Fibroblast of lung (primary cell): ENCODE results near the gene DTL. TPM values are rescaled to one million over a fixed set of nuclear protein-coding genes. Genes with fewer than 3 reads are reported as not detected.

ENCODE experiments used
- DNase-seq, 2 donors: peaks; one replicate each; pipeline versions ENCODE4 v3.0.0 to v3.0.0-alpha.2; 2010; ENCODE audit warnings: low read depth in 2 of 2
- H2AFZ ChIP-seq: 2 replicates; pipeline ENCODE4 v1.5.1; 2012; ENCODE audit warnings: low read length, control low read depth, inconsistent platforms
- H3K27ac ChIP-seq: 2 replicates; pipeline ENCODE4 v1.5.1; 2011; ENCODE audit warnings: low read length, control low read depth; ENCODE audit not compliant: insufficient read depth
- H3K27me3 ChIP-seq: 2 replicates; pipeline ENCODE4 v1.5.1; 2011; ENCODE audit warnings: mild to moderate bottlenecking, low read length; ENCODE audit not compliant: control insufficient read depth, insufficient read depth
- H3K36me3 ChIP-seq: 2 replicates; pipeline ENCODE4 v1.5.1; 2011; ENCODE audit warnings: low read length; ENCODE audit not compliant: control insufficient read depth, insufficient read depth
- H3K4me1 ChIP-seq: 2 replicates; pipeline ENCODE4 v1.5.1; 2011; ENCODE audit warnings: low read length; ENCODE audit not compliant: control insufficient read depth, insufficient read depth; ENCODE audit errors: extremely low read depth
- H3K4me2 ChIP-seq: 2 replicates; pipeline ENCODE4 v1.5.1; 2011; ENCODE audit warnings: low read length, control low read depth; ENCODE audit not compliant: insufficient read depth; ENCODE audit errors: extremely low read depth
- H3K4me3 ChIP-seq, 4 experiments: fragments of 200-600 bp in 1 of 4; sonication (generic) in 1 of 4; replicated peaks in 1 of 4; 2 replicates each; pipeline ENCODE4 v1.5.1; 2011 to 2016; ENCODE audit warnings: low read length in 4 of 4, low read depth in 3 of 4, mild to moderate bottlenecking in 3 of 4, control low read depth in 2 of 4, inconsistent platforms in 1 of 4, mixed read lengths in 1 of 4; ENCODE audit not compliant: insufficient read depth in 1 of 4; ENCODE audit errors: control extremely low read depth in 1 of 4
- H3K79me2 ChIP-seq: 2 replicates; pipeline ENCODE4 v1.5.1; 2012; ENCODE audit warnings: mild to moderate bottlenecking, low read length, inconsistent platforms; ENCODE audit not compliant: control insufficient read depth, insufficient read depth
- H3K9ac ChIP-seq: 2 replicates; pipeline ENCODE4 v1.5.1; 2011; ENCODE audit warnings: mild to moderate bottlenecking, low read length, control low read depth; ENCODE audit not compliant: insufficient read depth
- H3K9me3 ChIP-seq: 2 replicates; pipeline ENCODE4 v1.5.1; 2012; ENCODE audit warnings: low read depth, low read length; ENCODE audit not compliant: control insufficient read depth, insufficient read depth
- H4K20me1 ChIP-seq: 2 replicates; pipeline ENCODE4 v1.5.1; 2011; ENCODE audit warnings: low read length; ENCODE audit not compliant: control insufficient read depth, insufficient read depth; ENCODE audit errors: extremely low read depth
- CTCF ChIP-seq, 2 donors: IDR thresholded peaks in 1 of 2; conservative IDR thresholded peaks in 1 of 2; 1 replicate in 1 of 2; 2 replicates in 1 of 2; pipeline ENCODE4 v1.5.1; 2011 to 2012; ENCODE audit warnings: low read length in 2 of 2, control low read depth in 1 of 2, inconsistent platforms in 1 of 2, low read depth in 1 of 2, mild to moderate bottlenecking in 1 of 2
- EZH2 ChIP-seq: IDR thresholded peaks from 2 replicates; pipeline ENCODE4 v1.5.1; 2012; ENCODE audit warnings: low read length, control low read depth, mild to moderate bottlenecking; ENCODE audit errors: missing control alignments
- polyA plus RNA-seq, 2 donors: library from polyadenylated mRNA; depleted of rRNA in 1 of 2; stranded (reverse) in 1 of 2; unstranded in 1 of 2; fragments of >200 nt; gene quantifications; 2 replicates each; pipeline ENCODE4 v1.2.1, GENCODE V29; 2011 to 2012; ENCODE audit warnings: missing spikeins in 1 of 2
- total RNA-seq: library from RNA; depleted of rRNA; stranded (reverse); fragments of >200 nt; gene quantifications from 2 replicates; pipeline ENCODE4 v1.2.1, GENCODE V29; 2014

DTL gene
- total and polyA plus RNA-seq, 2 donors (not counting 1 experiment from before 2014, with no cell fraction given), result 2.8 to 8.7 TPM

DNA sequence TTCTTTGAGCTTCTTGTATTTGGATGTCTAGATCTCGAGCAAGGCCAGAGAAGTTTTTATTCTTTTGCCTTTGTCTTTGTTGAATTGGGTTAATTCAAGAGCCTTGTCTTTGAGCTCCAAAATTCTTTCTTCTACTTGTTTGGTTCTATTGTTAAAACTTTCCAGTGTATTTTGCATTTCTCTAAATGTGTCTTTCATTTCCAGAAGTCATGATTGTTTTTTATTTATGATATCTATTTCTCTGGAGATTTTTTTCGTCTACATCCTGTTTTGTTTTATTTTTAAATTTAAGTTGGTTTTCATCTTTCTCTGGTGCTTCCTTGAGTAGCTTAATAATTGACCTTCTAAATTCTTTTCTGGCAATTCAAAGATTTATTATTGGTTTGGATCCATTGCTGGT lies 61.8 kb downstream of the DTL start:
- H3K27ac ChIP-seq, result no peak overlapping the region
- TF ChIP-seq EZH2 (no peak), CTCF (conservative IDR thresholded peaks at IDR 0.05 in 1 of 2, IDR thresholded peaks at IDR 0.05 in 1 of 2; ENCODE audit: low read depth in 1 of 2, low read length in 2 of 2) (no peak)
- DNase-seq, result no peak
- no peak overlapping the region for H3K9ac ChIP-seq
- H2AFZ ChIP-seq, result no peak overlapping the region
- H3K9me3 ChIP-seq, result no peaks in the 10 kb centered on the region
- peaks cover 2% of the 10 kb centered on the region for H3K79me2 ChIP-seq
- H4K20me1 ChIP-seq, result no peaks in the 10 kb centered on the region
- H3K4me2 ChIP-seq, result no peak overlapping the region
- H3K4me3 ChIP-seq, result no peak overlapping the region
- H3K27me3 ChIP-seq, result no peaks in the 10 kb centered on the region
- no peaks in the 10 kb centered on the region for H3K4me1 ChIP-seq
- H3K36me3 ChIP-seq, result peaks cover 3% of the 10 kb centered on the region

GRCh38 chr1:212098310-212098709 lies 62.8 kb downstream of the DTL start:
- H3K4me3 ChIP-seq, result no peak overlapping the region
- H4K20me1 ChIP-seq, result no peaks in the 10 kb centered on the region
- no peak for DNase-seq
- no peak overlapping the region for H2AFZ ChIP-seq
- H3K27ac ChIP-seq, result no peak overlapping the region
- peaks cover 2% of the 10 kb centered on the region for H3K79me2 ChIP-seq
- H3K9ac ChIP-seq, result no peak overlapping the region
- no peaks in the 10 kb centered on the region for H3K9me3 ChIP-seq
- TF ChIP-seq EZH2 (no peak), CTCF (conservative IDR thresholded peaks at IDR 0.05 in 1 of 2, IDR thresholded peaks at IDR 0.05 in 1 of 2; ENCODE audit: low read depth in 1 of 2, low read length in 2 of 2) (no peak)
- no peaks in the 10 kb centered on the region for H3K27me3 ChIP-seq
- H3K4me2 ChIP-seq, result no peak overlapping the region
- H3K4me1 ChIP-seq, result no peaks in the 10 kb centered on the region
- H3K36me3 ChIP-seq, result peaks cover 1% of the 10 kb centered on the region

DNA sequence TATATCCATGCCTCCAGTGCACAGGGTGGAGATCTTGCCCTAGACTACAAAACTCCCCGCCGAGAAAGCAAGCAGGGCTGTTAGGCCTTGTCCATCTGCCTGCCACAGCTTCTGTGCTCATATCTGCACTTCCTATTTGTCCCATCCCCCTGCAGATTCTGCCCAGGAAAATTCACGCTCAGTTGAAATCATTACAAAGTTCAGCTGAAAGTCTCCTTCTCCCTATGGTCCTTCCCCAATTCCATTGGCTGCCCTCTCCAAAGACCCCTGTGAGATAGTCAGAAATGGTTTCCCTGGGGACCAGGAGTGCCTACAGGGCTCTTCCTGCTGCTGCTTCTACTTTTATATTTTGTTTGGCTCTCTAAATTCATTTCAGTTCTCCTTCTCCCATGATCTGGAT lies 63.2 kb downstream of the DTL start:
- no peak for DNase-seq
- peaks cover 1% of the 10 kb centered on the region for H3K36me3 ChIP-seq
- no peak overlapping the region for H3K4me3 ChIP-seq
- H3K79me2 ChIP-seq, result peaks cover 2% of the 10 kb centered on the region
- H3K27me3 ChIP-seq, result no peaks in the 10 kb centered on the region
- H4K20me1 ChIP-seq, result no peaks in the 10 kb centered on the region
- H3K4me2 ChIP-seq, result no peak overlapping the region
- no peaks in the 10 kb centered on the region for H3K9me3 ChIP-seq
- no peak for TF ChIP-seq CTCF (conservative IDR thresholded peaks at IDR 0.05 in 1 of 2, IDR thresholded peaks at IDR 0.05 in 1 of 2; ENCODE audit: low read depth in 1 of 2, low read length in 2 of 2)
- TF ChIP-seq EZH2, result no peak
- no peak overlapping the region for H3K27ac ChIP-seq
- no peak overlapping the region for H3K9ac ChIP-seq
- no peak overlapping the region for H2AFZ ChIP-seq
- no peaks in the 10 kb centered on the region for H3K4me1 ChIP-seq
